H9 (cell line): Measurements from ENCODE around the gene MAPKAP1. TPM values are rescaled to one million over a fixed set of nuclear protein-coding genes. Genes with fewer than 3 reads are reported as not detected.

Experiments used
- DNase-seq: peaks from one replicate; pipeline ENCODE4 v3.0.0-alpha.2; 2017
- H2AFZ ChIP-seq: one replicate; pipeline ENCODE4 v1.6.1; 2013; ENCODE audit warnings: mild to moderate bottlenecking, low read length, control low read depth, moderate library complexity
- H2AK5ac ChIP-seq: 2 replicates; pipeline ENCODE4 v1.6.1; 2013; ENCODE audit warnings: low read length, control low read depth, mixed read lengths; ENCODE audit not compliant: insufficient read length
- H2BK120ac ChIP-seq: one replicate; pipeline ENCODE4 v1.6.1; 2013; ENCODE audit warnings: low read depth, mild to moderate bottlenecking, low read length, control low read depth, inconsistent platforms; ENCODE audit not compliant: poor library complexity, severe bottlenecking
- H2BK12ac ChIP-seq: 2 replicates; pipeline ENCODE4 v1.6.1; 2013; ENCODE audit warnings: low read length, control low read depth, mixed read lengths, low read depth; ENCODE audit not compliant: insufficient read length
- H2BK15ac ChIP-seq: 2 replicates; pipeline ENCODE4 v1.6.1; 2013; ENCODE audit warnings: low read depth, low read length, control low read depth
- H2BK20ac ChIP-seq: one replicate; pipeline ENCODE4 v1.6.1; 2013; ENCODE audit warnings: low read depth, mild to moderate bottlenecking, low read length, control low read depth, inconsistent platforms; ENCODE audit not compliant: poor library complexity, severe bottlenecking
- H2BK5ac ChIP-seq: 2 replicates; pipeline ENCODE4 v1.6.1; 2013; ENCODE audit warnings: low read length, control low read depth, mixed read lengths; ENCODE audit not compliant: insufficient read length
- H3K14ac ChIP-seq: 2 replicates; pipeline ENCODE4 v1.6.1; 2013; ENCODE audit warnings: low read length, control low read depth; ENCODE audit not compliant: insufficient read depth
- H3K18ac ChIP-seq: 2 replicates; pipeline ENCODE4 v1.6.1; 2013; ENCODE audit warnings: low read depth, mild to moderate bottlenecking, mixed read lengths, low read length, control low read depth; ENCODE audit not compliant: insufficient read length
- H3K23ac ChIP-seq: 2 replicates; pipeline ENCODE4 v1.6.1; 2013; ENCODE audit warnings: low read length, control low read depth, mixed read lengths, low read depth; ENCODE audit not compliant: insufficient read length
- H3K23me2 ChIP-seq: 2 replicates; pipeline ENCODE4 v1.6.1; 2013; ENCODE audit warnings: low read depth, mild to moderate bottlenecking, mixed read lengths, low read length, control low read depth; ENCODE audit not compliant: insufficient read length, poor library complexity, severe bottlenecking
- H3K27ac ChIP-seq: 2 replicates; pipeline ENCODE4 v1.5.1; 2013; ENCODE audit warnings: low read length, control low read depth, mixed read lengths, low read depth; ENCODE audit not compliant: insufficient read length
- H3K27me3 ChIP-seq: 2 replicates; pipeline ENCODE4 v1.6.1; 2013; ENCODE audit warnings: low read length, control low read depth, inconsistent platforms; ENCODE audit not compliant: insufficient read depth
- H3K4ac ChIP-seq: 2 replicates; pipeline ENCODE4 v1.6.1; 2013; ENCODE audit warnings: low read depth, mild to moderate bottlenecking, control low read depth, inconsistent platforms, low read length, moderate library complexity
- H3K4me1 ChIP-seq: 2 replicates; pipeline ENCODE4 v1.6.1; 2013; ENCODE audit warnings: low read length, control low read depth, inconsistent platforms; ENCODE audit not compliant: insufficient read depth
- H3K4me2 ChIP-seq: 2 replicates; pipeline ENCODE4 v1.6.1; 2013; ENCODE audit warnings: low read length, control low read depth, mixed read lengths; ENCODE audit not compliant: insufficient read length, insufficient read depth
- H3K56ac ChIP-seq: 2 replicates; pipeline ENCODE4 v1.6.1; 2013; ENCODE audit warnings: low read depth, mild to moderate bottlenecking, mixed read lengths, low read length, control low read depth; ENCODE audit not compliant: insufficient read length
- H3K79me1 ChIP-seq: 2 replicates; pipeline ENCODE4 v1.6.1; 2013; ENCODE audit warnings: low read depth, mild to moderate bottlenecking, moderate library complexity, low read length, control low read depth, inconsistent platforms; ENCODE audit not compliant: insufficient read depth, poor library complexity, severe bottlenecking
- H3K79me2 ChIP-seq: 2 replicates; pipeline ENCODE4 v1.6.1; 2013; ENCODE audit warnings: low read length, control low read depth, inconsistent platforms; ENCODE audit not compliant: insufficient read depth
- H3K9ac ChIP-seq: 2 replicates; pipeline ENCODE4 v1.6.1; 2013; ENCODE audit warnings: low read length, control low read depth, mixed read lengths; ENCODE audit not compliant: insufficient read length; ENCODE audit errors: extremely low read depth
- H3K9me3 ChIP-seq: one replicate; pipeline ENCODE4 v1.6.1; 2013; ENCODE audit warnings: low read depth, low read length, inconsistent platforms; ENCODE audit not compliant: control insufficient read depth
- H3T11ph ChIP-seq: one replicate; pipeline ENCODE4 v1.6.1; 2013; ENCODE audit warnings: mild to moderate bottlenecking, low read length, control low read depth, inconsistent platforms
- H4K20me1 ChIP-seq: one replicate; pipeline ENCODE4 v1.6.1; 2013; ENCODE audit not compliant: control insufficient read depth, insufficient read length, insufficient read depth
- H4K5ac ChIP-seq: 2 replicates; pipeline ENCODE4 v1.6.1; 2013; ENCODE audit warnings: low read depth, mild to moderate bottlenecking, mixed read lengths, low read length, control low read depth; ENCODE audit not compliant: insufficient read length
- H4K8ac ChIP-seq: replicated peaks from 2 replicates; pipeline ENCODE4 v1.6.1; 2013; ENCODE audit warnings: low read length, control low read depth, mixed read lengths, low read depth; ENCODE audit not compliant: insufficient read length
- H4K91ac ChIP-seq: 2 replicates; pipeline ENCODE4 v1.6.1; 2013; ENCODE audit warnings: low read depth, mild to moderate bottlenecking, moderate library complexity, mixed read lengths, low read length, control low read depth; ENCODE audit not compliant: insufficient read length
- H3K27ac Mint-ChIP-seq, 3 experiments: 2 replicates in 2 of 3; 3 replicates in 1 of 3; pipeline ENCODE4 v1.8.0; 2020 to 2021; ENCODE audit warnings: mixed read lengths in 3 of 3, mild to moderate bottlenecking in 1 of 3, moderate library complexity in 1 of 3
- H3K27me3 Mint-ChIP-seq: 2 replicates; pipeline ENCODE4 v1.8.0; 2021; ENCODE audit warnings: low read depth, mild to moderate bottlenecking, moderate library complexity, mixed read lengths
- H3K36me3 Mint-ChIP-seq, 3 experiments: 2 replicates in 2 of 3; 3 replicates in 1 of 3; pipeline ENCODE4 v1.8.0; 2020 to 2021; ENCODE audit warnings: low read depth in 3 of 3, mixed read lengths in 3 of 3; ENCODE audit not compliant: insufficient read depth in 1 of 3
- H3K4me1 Mint-ChIP-seq, 2 experiments: 2 replicates each; pipeline ENCODE4 v1.8.0; 2020; ENCODE audit warnings: mixed read lengths in 2 of 2
- H3K4me3 Mint-ChIP-seq, 2 experiments: 2 replicates in 1 of 2; 3 replicates in 1 of 2; pipeline ENCODE4 v1.8.0; 2020 to 2021; ENCODE audit warnings: mild to moderate bottlenecking in 2 of 2, mixed read lengths in 2 of 2, moderate library complexity in 1 of 2
- H3K9me3 Mint-ChIP-seq, 2 experiments: 2 replicates in 1 of 2; 3 replicates in 1 of 2; pipeline ENCODE4 v1.8.0; 2020; ENCODE audit warnings: mild to moderate bottlenecking in 2 of 2, mixed read lengths in 2 of 2, moderate library complexity in 1 of 2
- WGBS: extraction: QIAGEN DNeasy Blood & Tissue Kit; methylation state at CpG from one replicate; pipeline ENCODE4 v1.1.7; 2013; ENCODE audit warnings: missing lambda C conversion rate, low lambda C conversion rate, mixed read lengths; ENCODE audit not compliant: insufficient read length; ENCODE audit errors: extremely low coverage; 5-methylcytosine and 5-hydroxymethylcytosine counted together
- total RNA-seq: library from RNA; stranded (reverse); gene quantifications from 2 replicates; pipeline ENCODE4 v1.2.1, GENCODE V29; 2021
- TF ChIP-seq, protein P1 (sequence below): fragments of 200-600 bp; sonication (generic); conservative IDR thresholded peaks from 3 replicates; pipeline ENCODE4 v1.8.0; 2021; ENCODE audit warnings: antibody characterized with exemption, mild to moderate bottlenecking

The MAPKAP1 gene
- total RNA-seq, 1 experiment from 2014 or later: 97.0 TPM

- H3K27ac Mint-ChIP-seq: no peak overlapping the region
- H3K79me1 ChIP-seq: no peaks in the 10 kb centered on the region
- no peaks in the 10 kb centered on the region for H3K4me1 ChIP-seq
- no peak overlapping the region for H2BK12ac ChIP-seq
- WGBS: no CpG with 5 or more reads among the region's 1 CpG
- H2BK5ac ChIP-seq: no peak overlapping the region
- H3K27ac ChIP-seq: no peak overlapping the region
- H3K9ac ChIP-seq: no peak overlapping the region
- no peak overlapping the region for H2AFZ ChIP-seq
- H3K79me2 ChIP-seq: no peaks in the 10 kb centered on the region; the same call in 1 of the 2 replicates
- H2BK120ac ChIP-seq: no peak overlapping the region
- no peak overlapping the region for H2AK5ac ChIP-seq
- H3K23ac ChIP-seq: no peak overlapping the region
- H4K20me1 ChIP-seq: no peaks in the 10 kb centered on the region
- no peaks in the 10 kb centered on the region for H3K36me3 Mint-ChIP-seq
- H3K9me3 Mint-ChIP-seq: no peaks in the 10 kb centered on the region
- H3K27me3 Mint-ChIP-seq: no peaks in the 10 kb centered on the region
- H3K23me2 ChIP-seq: no peaks in the 10 kb centered on the region
- H3K56ac ChIP-seq: no peak overlapping the region
- no peak overlapping the region for H3T11ph ChIP-seq
- no peak overlapping the region for H4K91ac ChIP-seq
- no peaks in the 10 kb centered on the region for H3K9me3 ChIP-seq
- no peak overlapping the region for H4K8ac ChIP-seq
- H4K5ac ChIP-seq: no peak overlapping the region
- no peak overlapping the region for H2BK20ac ChIP-seq
- peaks cover 5 to 8% of the 10 kb centered on the region in 2 experiments for H3K4me1 Mint-ChIP-seq
- no peak overlapping the region for H3K18ac ChIP-seq
- no peak overlapping the region for H3K4me3 Mint-ChIP-seq
- H2BK15ac ChIP-seq: no peak overlapping the region
- H3K14ac ChIP-seq: no peak overlapping the region
- no peak for DNase-seq
- H3K4me2 ChIP-seq: no peak overlapping the region
- H3K4ac ChIP-seq: no peak overlapping the region
- no peaks in the 10 kb centered on the region for H3K27me3 ChIP-seq
- TF ChIP-seq, protein P1, sequence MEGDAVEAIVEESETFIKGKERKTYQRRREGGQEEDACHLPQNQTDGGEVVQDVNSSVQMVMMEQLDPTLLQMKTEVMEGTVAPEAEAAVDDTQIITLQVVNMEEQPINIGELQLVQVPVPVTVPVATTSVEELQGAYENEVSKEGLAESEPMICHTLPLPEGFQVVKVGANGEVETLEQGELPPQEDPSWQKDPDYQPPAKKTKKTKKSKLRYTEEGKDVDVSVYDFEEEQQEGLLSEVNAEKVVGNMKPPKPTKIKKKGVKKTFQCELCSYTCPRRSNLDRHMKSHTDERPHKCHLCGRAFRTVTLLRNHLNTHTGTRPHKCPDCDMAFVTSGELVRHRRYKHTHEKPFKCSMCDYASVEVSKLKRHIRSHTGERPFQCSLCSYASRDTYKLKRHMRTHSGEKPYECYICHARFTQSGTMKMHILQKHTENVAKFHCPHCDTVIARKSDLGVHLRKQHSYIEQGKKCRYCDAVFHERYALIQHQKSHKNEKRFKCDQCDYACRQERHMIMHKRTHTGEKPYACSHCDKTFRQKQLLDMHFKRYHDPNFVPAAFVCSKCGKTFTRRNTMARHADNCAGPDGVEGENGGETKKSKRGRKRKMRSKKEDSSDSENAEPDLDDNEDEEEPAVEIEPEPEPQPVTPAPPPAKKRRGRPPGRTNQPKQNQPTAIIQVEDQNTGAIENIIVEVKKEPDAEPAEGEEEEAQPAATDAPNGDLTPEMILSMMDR: no peak
Observed at GRCh38 chr9:125536776-125537175, 170.2 kb downstream of the MAPKAP1 start.
